ENCODE data around the gene ZNF500.

Gene ZNF500

GRCh38 chr16:4772351-4772750, 5.4 kb upstream of the ZNF500 start:
- no peak for DNase-seq (ENCODE audit: low read depth)

- DNase-seq (ENCODE audit: low read depth): no peak
Measured at GRCh38 chr16:4771646-4772045, 4.7 kb upstream of the ZNF500 start.

- DNase-seq (ENCODE audit: low read depth): no peak
Measured at GRCh38 chr16:4769306-4769638, 2.3 kb upstream of the ZNF500 start.

- peak; percentile 74 for DNase-seq (ENCODE audit: low read depth)
Measured at GRCh38 chr16:4768549-4769305, 1.8 kb upstream of the ZNF500 start.

- no peak for DNase-seq (ENCODE audit: low read depth)
Measured at GRCh38 chr16:4767872-4768548, 1.0 kb upstream of the ZNF500 start.

DNA sequence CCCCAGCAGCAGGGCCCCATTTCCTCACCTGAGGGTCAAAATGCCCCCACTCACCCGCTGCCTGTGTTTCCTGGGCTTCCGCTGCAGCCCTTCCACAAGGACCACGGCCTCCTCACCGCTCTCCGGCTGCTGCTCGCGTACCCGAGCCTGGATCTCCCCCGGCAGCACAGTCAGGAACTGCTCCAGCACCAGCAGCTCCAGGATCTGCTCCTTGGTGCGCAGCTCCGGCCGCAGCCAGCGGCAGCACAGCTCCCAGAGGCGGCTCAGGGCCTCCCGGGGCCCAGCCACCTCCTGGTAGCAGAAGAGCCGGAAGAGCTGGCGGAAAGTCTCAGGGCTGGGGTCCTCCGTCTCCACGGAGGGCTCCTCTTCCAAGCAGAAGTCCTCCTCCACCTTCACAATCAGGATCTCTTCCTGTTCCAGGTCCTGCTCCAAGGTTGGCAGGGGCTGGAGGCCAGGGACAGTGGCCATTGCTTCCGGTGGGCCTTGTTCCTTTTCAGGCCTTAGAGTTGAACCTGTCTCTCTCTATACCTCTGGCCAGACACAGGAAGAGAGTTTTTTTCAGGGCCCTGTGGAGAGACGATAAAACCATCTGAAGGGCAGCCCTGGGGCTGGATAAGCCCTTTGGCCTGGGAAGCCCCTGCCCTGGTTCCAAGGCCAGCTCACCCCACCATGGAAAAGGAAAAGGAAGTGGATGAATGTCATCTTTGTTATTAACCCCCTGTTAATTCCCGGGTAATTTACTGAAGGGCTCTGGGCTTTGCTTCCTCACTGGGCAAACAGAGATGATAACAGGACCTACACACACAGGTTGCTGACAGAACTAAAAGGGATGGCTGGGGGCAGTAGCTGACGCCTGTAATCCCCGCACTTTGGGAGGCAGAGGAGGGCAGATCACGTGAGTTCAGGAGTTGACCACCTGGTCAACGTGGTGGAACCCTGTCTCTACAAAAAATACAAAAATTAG, 1.2 kb downstream of the ZNF500 start:
- no peak for DNase-seq (ENCODE audit: low read depth)

DNA sequence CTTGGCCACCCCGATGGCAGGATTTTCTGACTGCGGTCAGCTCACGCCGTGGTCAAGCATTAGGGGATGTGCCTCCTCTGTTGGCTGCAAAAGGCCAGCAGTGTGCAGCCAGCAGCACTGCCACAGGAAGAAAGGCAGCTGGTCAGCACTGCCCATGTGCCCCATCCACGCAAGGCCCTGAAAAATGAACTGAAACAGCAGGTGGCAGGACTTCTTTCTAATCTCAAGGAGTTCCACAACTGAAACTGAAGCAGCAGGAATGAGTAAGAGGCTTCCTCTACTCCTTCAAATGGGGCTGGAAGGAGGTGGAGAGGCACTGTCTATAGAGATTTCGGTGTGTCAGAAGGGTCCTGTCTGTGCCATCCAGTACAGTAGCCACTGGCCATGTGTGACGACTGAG, 3.2 kb downstream of the ZNF500 start:
- DNase-seq (ENCODE audit: low read depth): no peak

DNA sequence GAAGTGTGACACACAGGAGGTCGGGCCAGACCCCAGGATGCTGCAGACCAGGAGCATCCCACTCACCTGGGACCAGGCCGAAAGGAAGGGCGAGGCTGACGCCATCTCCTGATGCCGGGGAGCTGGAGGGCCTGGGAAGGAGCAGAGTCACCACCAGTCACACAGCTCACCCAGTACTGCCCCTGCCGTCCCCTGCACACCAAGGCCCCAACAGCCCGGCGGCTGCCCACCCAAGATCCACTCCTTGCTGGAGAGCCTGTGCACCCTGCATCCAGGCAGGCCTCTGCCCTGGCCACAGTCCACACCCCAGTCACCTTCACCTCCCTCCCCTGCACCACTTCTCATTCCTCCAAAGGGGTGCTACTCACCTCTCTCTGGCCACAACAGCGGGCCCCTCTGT, 4.8 kb downstream of the ZNF500 start:
- no peak for DNase-seq (ENCODE audit: low read depth)

DNA sequence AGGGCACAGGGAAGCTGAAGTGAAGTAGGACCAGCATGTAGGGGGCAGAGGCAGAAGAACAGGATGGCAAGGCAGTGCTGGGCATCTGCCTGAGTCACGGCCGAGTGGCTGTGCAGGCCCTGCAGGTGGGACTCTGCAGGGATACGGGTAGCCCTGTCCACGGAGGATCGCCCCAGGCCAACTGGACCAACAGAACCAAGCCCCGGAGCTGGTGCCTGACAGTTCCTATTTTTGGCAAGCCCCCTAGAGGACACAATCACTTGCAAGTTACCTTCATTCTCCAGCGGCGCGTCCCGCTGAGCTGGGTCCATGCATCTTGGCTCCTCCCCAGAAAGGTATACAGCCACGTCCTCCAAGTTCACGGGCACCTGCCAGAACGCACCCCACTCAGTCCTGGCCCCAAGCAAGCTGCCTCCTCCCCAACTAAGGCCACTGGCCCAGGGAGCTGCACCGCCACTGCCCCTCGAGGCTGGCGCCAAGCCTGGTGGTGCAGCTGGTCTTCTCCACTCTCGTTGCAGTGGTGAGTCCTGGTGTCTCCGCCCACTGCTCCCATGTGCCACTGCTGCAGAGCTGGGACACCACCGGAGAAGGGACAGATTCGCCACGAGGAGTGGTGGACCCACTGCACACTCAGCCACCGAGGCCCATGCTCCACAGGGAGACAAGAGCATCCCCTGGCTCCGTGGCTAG, 6.6 kb downstream of the ZNF500 start:
- DNase-seq (ENCODE audit: low read depth): no peak

DNA sequence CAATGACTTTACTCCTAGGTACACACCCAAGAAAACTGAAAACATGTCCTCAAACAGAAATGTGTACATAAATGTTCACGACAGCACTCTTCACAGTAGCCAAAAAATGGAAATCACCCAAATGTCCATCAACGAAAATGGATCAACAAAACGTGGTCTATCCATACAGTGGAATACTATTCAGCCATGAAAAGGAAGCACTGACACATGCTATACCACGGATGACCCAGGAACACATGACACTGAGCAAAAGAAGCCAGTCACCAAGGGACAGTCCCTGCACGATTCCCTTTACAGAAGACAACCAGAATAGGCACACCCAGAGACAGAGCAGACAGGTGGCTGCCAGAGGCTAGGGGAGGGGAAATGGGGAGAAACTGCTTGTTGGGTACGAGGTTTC, 11.3 kb downstream of the ZNF500 start:
- no peak for DNase-seq (ENCODE audit: low read depth)

DNA sequence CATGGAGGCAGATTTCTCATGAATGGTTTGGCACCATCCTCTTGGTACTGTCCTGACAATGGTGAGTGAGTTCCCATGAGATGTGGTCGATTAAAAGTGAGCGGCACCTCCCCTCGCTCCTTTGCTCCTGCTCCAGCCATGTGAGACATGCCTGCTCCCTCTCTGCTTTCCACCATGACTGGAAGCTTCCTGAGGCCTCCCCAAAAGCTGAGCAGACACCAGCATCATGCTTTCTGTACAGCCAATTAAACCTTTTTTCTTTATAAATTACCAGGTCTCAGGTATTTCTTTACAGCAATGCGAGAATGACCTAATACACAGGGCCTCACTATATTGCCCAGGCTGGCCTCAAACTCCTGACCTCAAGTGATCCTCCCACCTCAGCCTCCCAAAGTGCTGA, 12.1 kb downstream of the ZNF500 start:
- no peak for DNase-seq (ENCODE audit: low read depth)

- DNase-seq (ENCODE audit: low read depth): no peak
Measured at GRCh38 chr16:4753227-4753626, 13.7 kb downstream of the ZNF500 start.

GRCh38 chr16:4752351-4753100, 14.4 kb downstream of the ZNF500 start:
- no peak for DNase-seq (ENCODE audit: low read depth)

- no peak for DNase-seq (ENCODE audit: low read depth)
Measured at GRCh38 chr16:4750896-4751295, 16.1 kb downstream of the ZNF500 start.

DNA sequence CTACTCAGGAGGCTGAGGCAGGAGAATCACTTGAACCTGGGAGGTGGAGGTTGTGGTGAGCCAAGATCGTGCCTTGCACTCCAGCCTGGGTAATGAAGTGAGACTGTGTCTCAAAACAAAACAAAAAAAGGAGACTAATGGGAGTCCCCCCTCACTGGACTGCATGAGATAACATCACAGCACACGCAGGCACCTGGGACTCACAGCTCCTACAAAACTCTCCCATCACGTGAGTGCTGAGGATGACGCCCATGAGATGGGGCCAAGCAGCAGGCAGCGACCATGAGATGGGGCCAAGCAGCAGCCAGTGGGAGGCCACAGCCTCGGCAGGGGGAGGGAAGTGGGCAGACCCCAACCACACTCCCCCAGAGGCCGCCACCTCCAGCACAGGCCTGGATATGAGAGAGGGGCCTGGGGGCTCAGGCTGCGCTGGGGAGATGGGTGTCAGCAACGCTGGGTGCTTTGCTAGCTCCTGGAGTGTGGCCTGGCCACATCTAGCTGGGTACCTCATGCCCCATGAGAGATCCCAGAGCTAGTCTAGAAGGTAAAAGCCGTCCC, 17.2 kb downstream of the ZNF500 start:
- DNase-seq (ENCODE audit: low read depth): no peak

DNA sequence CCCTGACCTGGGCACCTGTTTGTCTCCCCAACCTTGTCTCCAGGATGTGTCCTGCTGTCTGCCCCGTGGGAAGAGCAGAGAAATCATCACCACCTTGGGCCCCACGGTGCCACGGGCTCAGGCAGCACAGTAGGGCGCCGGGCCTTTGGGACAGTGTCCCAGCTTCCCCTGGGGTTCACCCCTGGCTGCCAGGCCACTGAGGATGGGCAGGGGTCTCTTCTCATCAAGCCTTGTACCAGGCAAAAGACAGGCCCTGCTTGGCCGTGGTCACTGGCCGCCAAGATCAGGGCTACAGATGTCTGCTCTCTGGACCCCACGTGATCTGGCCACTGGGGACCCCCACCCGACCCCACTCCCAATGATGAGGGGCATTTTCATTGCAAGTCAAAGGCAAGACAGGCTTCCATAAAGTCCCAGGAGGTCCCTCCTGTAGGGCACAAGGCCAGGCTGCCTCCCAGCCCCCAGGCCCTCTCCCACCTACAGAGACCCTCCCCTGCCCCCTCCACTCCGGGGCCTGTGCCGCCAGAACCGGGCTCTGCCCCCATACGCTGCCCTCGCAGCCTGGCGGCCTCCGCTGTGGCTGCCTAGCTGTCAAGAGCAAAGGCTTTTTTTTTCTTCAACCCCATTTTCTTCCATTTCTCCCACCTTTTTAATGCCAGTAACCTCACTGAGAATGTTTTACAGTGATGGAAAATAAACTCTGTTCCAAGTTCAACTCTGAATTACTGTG, 18.1 kb downstream of the ZNF500 start:
- no peak for DNase-seq (ENCODE audit: low read depth)

DNA sequence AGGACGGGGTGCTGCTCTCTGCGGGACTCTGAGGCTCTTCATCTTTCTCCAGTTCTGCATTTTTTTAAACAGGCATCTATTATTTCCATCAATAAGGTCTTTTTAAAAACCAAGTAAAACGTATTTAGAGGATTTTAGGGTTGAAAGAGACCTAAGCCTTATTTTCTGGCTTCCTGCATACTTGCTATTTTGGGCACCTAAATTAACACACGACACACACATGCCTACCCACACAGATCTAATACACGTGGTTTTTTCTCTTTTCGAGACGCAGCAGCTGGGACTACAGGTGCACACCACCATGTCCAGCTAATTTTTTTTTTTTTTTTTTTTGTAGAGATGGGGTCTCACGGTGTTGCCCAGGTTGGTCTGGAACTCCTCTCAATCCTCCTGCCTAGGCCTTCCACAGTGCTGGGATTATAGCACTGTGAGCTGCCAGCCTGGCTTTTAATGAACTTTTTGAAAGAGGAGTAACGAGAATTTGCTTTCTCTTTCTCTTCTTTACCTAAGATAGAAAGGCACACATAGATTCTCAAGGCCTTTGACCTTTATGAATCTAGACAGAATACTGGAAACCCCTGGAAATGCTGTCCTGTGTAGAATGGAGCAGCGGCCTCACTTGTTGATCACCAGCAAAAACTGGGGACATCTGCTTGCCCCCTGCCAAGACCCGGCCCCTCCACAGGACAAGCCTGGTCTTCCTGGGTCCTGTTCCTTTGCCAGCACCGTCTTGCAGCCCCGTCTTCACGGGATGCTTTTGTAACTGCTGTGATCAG, 18.9 kb downstream of the ZNF500 start:
- no peak for DNase-seq (ENCODE audit: low read depth)

DNA sequence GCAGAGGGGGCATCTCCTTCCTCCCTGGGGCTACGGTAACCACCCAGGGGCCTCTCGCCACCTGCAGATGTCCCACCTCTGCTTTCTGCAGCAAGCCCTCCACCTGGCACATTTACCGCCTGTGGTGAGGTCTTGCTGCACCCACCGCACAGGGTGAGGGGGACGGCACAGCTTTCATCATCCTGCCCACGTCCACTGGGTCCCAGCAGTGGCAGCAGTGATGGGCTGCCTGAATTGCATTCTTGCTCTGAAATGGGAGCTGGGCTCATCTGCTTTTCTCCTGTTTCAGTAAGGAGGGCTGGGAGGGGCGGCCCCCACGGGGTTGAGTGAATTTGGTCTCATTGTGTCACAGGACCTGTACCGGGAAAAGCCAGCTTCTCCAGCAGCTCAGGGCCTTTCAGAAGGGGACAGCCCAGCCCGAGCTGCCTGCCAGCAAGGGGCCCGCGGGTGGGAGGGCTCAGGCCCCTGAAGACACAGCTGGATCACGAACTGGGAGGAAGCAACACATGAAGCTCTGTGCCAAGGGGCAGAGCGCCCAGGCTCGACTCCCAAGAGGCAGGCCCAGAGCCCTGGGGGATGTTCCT, 19.9 kb downstream of the ZNF500 start:
- no peak for DNase-seq (ENCODE audit: low read depth)

DNA sequence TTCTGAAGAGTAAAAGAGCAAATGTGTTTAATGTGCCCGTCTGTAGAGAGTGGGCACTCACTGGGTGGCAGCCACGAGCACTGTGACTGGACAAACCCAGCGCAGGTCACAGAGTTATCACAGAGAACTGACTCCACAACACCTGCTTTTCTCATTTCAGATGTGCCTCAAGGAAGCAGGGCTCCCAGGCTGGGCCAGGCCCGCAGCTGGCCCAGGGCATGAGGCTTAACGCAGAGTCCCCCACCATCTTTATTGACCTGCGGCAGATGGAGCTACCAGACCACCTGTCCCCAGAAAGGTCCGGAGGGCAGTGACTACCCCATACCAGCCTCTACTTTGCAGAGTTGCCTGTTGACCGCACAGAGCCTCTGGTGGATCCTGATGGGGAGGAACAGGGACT, 20.7 kb downstream of the ZNF500 start:
- DNase-seq (ENCODE audit: low read depth): no peak

GRCh38 chr16:4745274-4745569, 21.7 kb downstream of the ZNF500 start:
- no peak for DNase-seq (ENCODE audit: low read depth)

All from T-helper 22 cell (primary cell).